ENCODE results near the gene GRK5. TPM values are rescaled to one million over a fixed set of nuclear protein-coding genes. Genes with fewer than 3 reads are reported as not detected.

Gene GRK5
- total and polyA plus RNA-seq, 9 donors = 18.1 to 29.2 (median 23.8) TPM

GRCh38 chr10:119335671-119336353, 128.4 kb downstream of the GRK5 start:
- 61% methylated on average over 6 of the region's 10 CpGs for WGBS (ENCODE audit: insufficient coverage)
- Histone ChIP-seq H3K9me3 (replicated peaks; ENCODE audit: control insufficient read depth, low read depth, low read length) (no peaks in the 10 kb centered on the region), H3K4me1 (ENCODE audit: control insufficient read depth, insufficient read depth, low read length) (peaks cover 26% of the 10 kb centered on the region), H3K27ac (ENCODE audit: low read length) (no peak overlapping the region), H3K27me3 (ENCODE audit: control insufficient read depth, insufficient read depth, low read length) (no peaks in the 10 kb centered on the region), H3K4me3 (ENCODE audit: low read length) (no peak overlapping the region), H3K36me3 (ENCODE audit: control insufficient read depth, insufficient read depth, low read length) (peaks cover 3% of the 10 kb centered on the region)
- peak; percentile 46 for DNase-seq

- no peaks in the 10 kb centered on the region for H3K9me3 ChIP-seq (replicated peaks; ENCODE audit: control insufficient read depth, low read depth, low read length)
- 76% methylated on average over 15 of the region's 17 CpGs for WGBS (ENCODE audit: insufficient coverage)
- peaks cover 3% of the 10 kb centered on the region for H3K36me3 ChIP-seq (ENCODE audit: control insufficient read depth, insufficient read depth, low read length)
- no peak overlapping the region for H3K4me3 ChIP-seq (ENCODE audit: low read length)
- H3K27me3 ChIP-seq (ENCODE audit: control insufficient read depth, insufficient read depth, low read length) = no peaks in the 10 kb centered on the region
- no peak overlapping the region for H3K27ac ChIP-seq (ENCODE audit: low read length)
- no peak for DNase-seq
- peaks cover 27% of the 10 kb centered on the region for H3K4me1 ChIP-seq (ENCODE audit: control insufficient read depth, insufficient read depth, low read length)
These were observed 129.2 kb downstream of the GRK5 start for GRCh38 chr10:119336599-119336998.

- no peaks in the 10 kb centered on the region for H3K9me3 ChIP-seq (replicated peaks; ENCODE audit: control insufficient read depth, low read depth, low read length)
- no peak overlapping the region for H3K4me3 ChIP-seq (ENCODE audit: low read length)
- H3K4me1 ChIP-seq (ENCODE audit: control insufficient read depth, insufficient read depth, low read length) = peaks cover 33% of the 10 kb centered on the region
- DNase-seq = no peak
- peaks cover 3% of the 10 kb centered on the region for H3K36me3 ChIP-seq (ENCODE audit: control insufficient read depth, insufficient read depth, low read length)
- H3K27ac ChIP-seq (ENCODE audit: low read length) = no peak overlapping the region
- no CpG with 5 or more reads among the region's 4 CpGs for WGBS (ENCODE audit: insufficient coverage)
- no peaks in the 10 kb centered on the region for H3K27me3 ChIP-seq (ENCODE audit: control insufficient read depth, insufficient read depth, low read length)
These were observed 129.9 kb downstream of the GRK5 start for GRCh38 chr10:119337223-119337622.

- Histone ChIP-seq H3K9me3 (replicated peaks; ENCODE audit: control insufficient read depth, low read depth, low read length) (no peaks in the 10 kb centered on the region), H3K27me3 (ENCODE audit: control insufficient read depth, insufficient read depth, low read length) (no peaks in the 10 kb centered on the region), H3K4me1 (ENCODE audit: control insufficient read depth, insufficient read depth, low read length) (peaks cover 40% of the 10 kb centered on the region), H3K27ac (ENCODE audit: low read length) (no peak overlapping the region), H3K4me3 (ENCODE audit: low read length) (no peak overlapping the region), H3K36me3 (ENCODE audit: control insufficient read depth, insufficient read depth, low read length) (peaks cover 3% of the 10 kb centered on the region)
- 43% methylated on average over 2 of the region's 8 CpGs for WGBS (ENCODE audit: insufficient coverage)
- no peak for DNase-seq
These were observed 130.5 kb downstream of the GRK5 start for GRCh38 chr10:119337796-119338432.

- Histone ChIP-seq H3K36me3 (ENCODE audit: control insufficient read depth, insufficient read depth, low read length) (peaks cover 3% of the 10 kb centered on the region), H3K4me1 (ENCODE audit: control insufficient read depth, insufficient read depth, low read length) (peaks cover 45% of the 10 kb centered on the region), H3K9me3 (replicated peaks; ENCODE audit: control insufficient read depth, low read depth, low read length) (no peaks in the 10 kb centered on the region), H3K4me3 (ENCODE audit: low read length) (no peak overlapping the region), H3K27me3 (ENCODE audit: control insufficient read depth, insufficient read depth, low read length) (no peaks in the 10 kb centered on the region), H3K27ac (ENCODE audit: low read length) (no peak overlapping the region)
- DNase-seq = no peak
- WGBS (ENCODE audit: insufficient coverage) = 70% methylated on average over 5 of the region's 9 CpGs
These were observed 131.7 kb downstream of the GRK5 start for GRCh38 chr10:119339109-119339508.

- H3K27ac ChIP-seq (ENCODE audit: low read length) = no peak overlapping the region
- H3K9me3 ChIP-seq (replicated peaks; ENCODE audit: control insufficient read depth, low read depth, low read length) = no peaks in the 10 kb centered on the region
- no peaks in the 10 kb centered on the region for H3K27me3 ChIP-seq (ENCODE audit: control insufficient read depth, insufficient read depth, low read length)
- H3K4me1 ChIP-seq (ENCODE audit: control insufficient read depth, insufficient read depth, low read length) = peaks cover 45% of the 10 kb centered on the region
- WGBS (ENCODE audit: insufficient coverage) = 79% methylated on average over 10 of the region's 10 CpGs
- H3K4me3 ChIP-seq (ENCODE audit: low read length) = no peak overlapping the region
- DNase-seq = no peak
- H3K36me3 ChIP-seq (ENCODE audit: control insufficient read depth, insufficient read depth, low read length) = peaks cover 3% of the 10 kb centered on the region
These were observed 133.6 kb downstream of the GRK5 start for GRCh38 chr10:119340893-119341458.

GRCh38 chr10:119341459-119342301, 134.3 kb downstream of the GRK5 start:
- peak overlapping the region; percentile 56 for H3K27ac ChIP-seq (ENCODE audit: low read length)
- no peak overlapping the region for H3K4me3 ChIP-seq (ENCODE audit: low read length)
- H3K27me3 ChIP-seq (ENCODE audit: control insufficient read depth, insufficient read depth, low read length) = no peaks in the 10 kb centered on the region
- peaks cover 48% of the 10 kb centered on the region for H3K4me1 ChIP-seq (ENCODE audit: control insufficient read depth, insufficient read depth, low read length)
- DNase-seq = peak; percentile 86
- H3K36me3 ChIP-seq (ENCODE audit: control insufficient read depth, insufficient read depth, low read length) = peaks cover 3% of the 10 kb centered on the region
- no peaks in the 10 kb centered on the region for H3K9me3 ChIP-seq (replicated peaks; ENCODE audit: control insufficient read depth, low read depth, low read length)
- 24% methylated on average over 9 of the region's 15 CpGs for WGBS (ENCODE audit: insufficient coverage)

GRCh38 chr10:119342335-119342734, 135.0 kb downstream of the GRK5 start:
- Histone ChIP-seq H3K4me1 (ENCODE audit: control insufficient read depth, insufficient read depth, low read length) (peaks cover 51% of the 10 kb centered on the region), H3K27ac (ENCODE audit: low read length) (no peak overlapping the region)
- 45% methylated on average over 8 of the region's 9 CpGs for WGBS (ENCODE audit: insufficient coverage)

GRCh38 chr10:119343011-119343601, 135.7 kb downstream of the GRK5 start:
- Histone ChIP-seq H3K27me3 (ENCODE audit: control insufficient read depth, insufficient read depth, low read length) (no peaks in the 10 kb centered on the region), H3K9me3 (replicated peaks; ENCODE audit: control insufficient read depth, low read depth, low read length) (no peaks in the 10 kb centered on the region), H3K36me3 (ENCODE audit: control insufficient read depth, insufficient read depth, low read length) (no peaks in the 10 kb centered on the region), H3K4me1 (ENCODE audit: control insufficient read depth, insufficient read depth, low read length) (peaks cover 54% of the 10 kb centered on the region), H3K4me3 (ENCODE audit: low read length) (no peak overlapping the region), H3K27ac (ENCODE audit: low read length) (peak overlapping the region; percentile 11)
- 62% methylated on average over 7 of the region's 9 CpGs for WGBS (ENCODE audit: insufficient coverage)
- DNase-seq = peak; percentile 83

More at GRCh38 chr10:119342335-119342734, 135.0 kb downstream of the GRK5 start:
- Histone ChIP-seq H3K4me3 (ENCODE audit: low read length) (no peak overlapping the region), H3K27me3 (ENCODE audit: control insufficient read depth, insufficient read depth, low read length) (no peaks in the 10 kb centered on the region), H3K36me3 (ENCODE audit: control insufficient read depth, insufficient read depth, low read length) (no peaks in the 10 kb centered on the region), H3K9me3 (replicated peaks; ENCODE audit: control insufficient read depth, low read depth, low read length) (no peaks in the 10 kb centered on the region)
- no peak for DNase-seq

Data from muscle of leg (tissue), 11 donors.